GM10266 (cell line): ENCODE measurements around the gene AHRR.
"Not testable (repeated sequence)": the region's sequence is repeated elsewhere in the genome, so short reads cannot be mapped to it uniquely, and the experiment has no call there.

Source experiments
- DNase-seq: peaks from one replicate; pipeline ENCODE4 v3.0.0; 2012; ENCODE audit errors: extremely low spot score
- TF ChIP-seq, protein P1 (sequence below): IDR thresholded peaks from 2 replicates; pipeline ENCODE4 v1.5.1; 2012; ENCODE audit warnings: mild to moderate bottlenecking, low read depth; ENCODE audit not compliant: control insufficient read depth, insufficient read depth; ENCODE audit errors: missing control alignments

AHRR gene

DNA sequence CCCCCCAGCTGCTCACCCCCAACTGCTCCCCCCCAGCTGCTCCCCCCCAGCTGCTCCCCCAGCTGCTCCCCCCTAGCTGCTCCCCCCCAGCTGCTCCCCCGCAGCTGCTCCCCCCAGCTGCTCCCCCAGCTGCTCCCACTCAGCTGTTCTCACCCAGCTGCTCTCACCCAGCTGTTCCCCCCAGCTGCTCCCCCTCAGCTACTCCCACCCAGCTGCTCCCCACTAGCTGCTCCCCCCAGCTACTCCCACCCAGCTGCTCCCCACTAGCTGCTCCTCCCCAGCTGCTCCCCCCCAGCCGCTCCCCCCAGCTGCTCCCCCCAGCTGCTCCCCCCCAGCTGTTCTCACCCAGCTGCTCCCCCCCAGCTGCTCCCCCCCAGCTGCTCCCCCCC is 22.8 kb upstream of the AHRR start:
- TF ChIP-seq, protein P1, sequence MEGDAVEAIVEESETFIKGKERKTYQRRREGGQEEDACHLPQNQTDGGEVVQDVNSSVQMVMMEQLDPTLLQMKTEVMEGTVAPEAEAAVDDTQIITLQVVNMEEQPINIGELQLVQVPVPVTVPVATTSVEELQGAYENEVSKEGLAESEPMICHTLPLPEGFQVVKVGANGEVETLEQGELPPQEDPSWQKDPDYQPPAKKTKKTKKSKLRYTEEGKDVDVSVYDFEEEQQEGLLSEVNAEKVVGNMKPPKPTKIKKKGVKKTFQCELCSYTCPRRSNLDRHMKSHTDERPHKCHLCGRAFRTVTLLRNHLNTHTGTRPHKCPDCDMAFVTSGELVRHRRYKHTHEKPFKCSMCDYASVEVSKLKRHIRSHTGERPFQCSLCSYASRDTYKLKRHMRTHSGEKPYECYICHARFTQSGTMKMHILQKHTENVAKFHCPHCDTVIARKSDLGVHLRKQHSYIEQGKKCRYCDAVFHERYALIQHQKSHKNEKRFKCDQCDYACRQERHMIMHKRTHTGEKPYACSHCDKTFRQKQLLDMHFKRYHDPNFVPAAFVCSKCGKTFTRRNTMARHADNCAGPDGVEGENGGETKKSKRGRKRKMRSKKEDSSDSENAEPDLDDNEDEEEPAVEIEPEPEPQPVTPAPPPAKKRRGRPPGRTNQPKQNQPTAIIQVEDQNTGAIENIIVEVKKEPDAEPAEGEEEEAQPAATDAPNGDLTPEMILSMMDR = no peak

GRCh38 chr5:299921-300320 is 21.6 kb upstream of the AHRR start:
- not testable (repeated sequence) for DNase-seq

More for the DNA sequence above, 22.8 kb upstream of the AHRR start:
- no peak for DNase-seq

DNA sequence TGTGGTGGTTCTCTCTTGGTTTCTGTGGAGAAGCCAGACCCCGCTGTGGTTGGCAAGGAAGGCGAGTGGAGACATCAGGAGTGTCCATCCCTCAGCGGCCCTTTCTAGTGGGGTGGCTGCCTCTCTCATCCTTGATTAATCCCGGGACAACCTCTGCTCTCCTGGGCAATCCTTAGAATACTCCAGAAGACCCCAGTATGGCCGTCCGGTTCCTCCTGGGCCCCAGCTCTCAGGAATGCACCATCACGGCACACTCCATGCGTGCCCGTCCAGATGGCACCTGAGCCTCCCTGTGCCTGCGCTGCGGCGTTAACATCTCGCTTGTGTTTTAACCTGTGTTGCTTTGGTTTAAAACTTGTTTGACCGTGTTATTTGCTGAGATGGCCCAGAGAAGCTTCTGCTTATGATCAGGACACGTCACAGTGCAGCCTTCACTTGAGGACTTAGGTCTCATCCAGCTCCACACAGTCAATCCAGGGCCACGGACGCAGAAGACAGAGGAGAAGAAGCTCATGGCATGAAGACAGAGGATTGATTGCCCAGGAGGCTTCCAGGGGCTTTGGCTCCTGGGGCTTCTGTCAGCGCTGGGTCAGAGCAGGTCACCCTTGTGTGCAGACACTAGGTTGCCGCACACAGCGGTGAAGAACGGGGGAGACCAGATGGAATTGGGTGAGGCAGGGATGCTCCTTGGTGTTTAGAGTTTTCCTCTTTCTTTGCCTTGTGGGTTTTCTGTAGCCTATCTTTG is 20.7 kb upstream of the AHRR start:
- not testable (repeated sequence) for DNase-seq

GRCh38 chr5:302416-302815 is 19.1 kb upstream of the AHRR start:
- DNase-seq = not testable (repeated sequence)

DNA sequence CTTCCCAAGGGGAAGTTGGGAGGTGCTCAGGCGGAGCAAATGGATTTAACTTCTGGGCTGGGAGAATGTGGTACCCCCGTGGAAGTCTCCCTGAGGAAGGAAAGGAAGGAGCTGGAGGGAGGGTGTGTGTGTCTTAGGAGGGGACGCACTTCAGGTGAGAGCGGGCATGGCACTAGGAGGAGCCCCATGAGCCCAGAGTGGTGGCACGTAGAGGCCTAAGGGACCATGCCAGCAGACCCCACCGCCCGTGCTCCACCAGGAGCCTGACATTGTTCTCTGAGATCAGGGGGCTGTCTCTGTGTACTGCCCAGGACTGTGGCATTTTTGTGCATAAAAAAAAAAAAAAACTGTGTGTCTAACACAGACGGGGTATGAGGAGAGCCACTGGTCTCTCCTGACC is 18.5 kb upstream of the AHRR start:
- no peak for DNase-seq
- TF ChIP-seq, protein P1 = no peak

- not testable (repeated sequence) for DNase-seq
These were observed 17.8 kb upstream of the AHRR start for GRCh38 chr5:303741-304140.

- DNase-seq = no peak
- TF ChIP-seq, protein P1 = no peak
These were observed 16.5 kb upstream of the AHRR start for GRCh38 chr5:305050-305449.

- DNase-seq = no peak
These were observed 16.1 kb upstream of the AHRR start for GRCh38 chr5:305459-305858.

DNA sequence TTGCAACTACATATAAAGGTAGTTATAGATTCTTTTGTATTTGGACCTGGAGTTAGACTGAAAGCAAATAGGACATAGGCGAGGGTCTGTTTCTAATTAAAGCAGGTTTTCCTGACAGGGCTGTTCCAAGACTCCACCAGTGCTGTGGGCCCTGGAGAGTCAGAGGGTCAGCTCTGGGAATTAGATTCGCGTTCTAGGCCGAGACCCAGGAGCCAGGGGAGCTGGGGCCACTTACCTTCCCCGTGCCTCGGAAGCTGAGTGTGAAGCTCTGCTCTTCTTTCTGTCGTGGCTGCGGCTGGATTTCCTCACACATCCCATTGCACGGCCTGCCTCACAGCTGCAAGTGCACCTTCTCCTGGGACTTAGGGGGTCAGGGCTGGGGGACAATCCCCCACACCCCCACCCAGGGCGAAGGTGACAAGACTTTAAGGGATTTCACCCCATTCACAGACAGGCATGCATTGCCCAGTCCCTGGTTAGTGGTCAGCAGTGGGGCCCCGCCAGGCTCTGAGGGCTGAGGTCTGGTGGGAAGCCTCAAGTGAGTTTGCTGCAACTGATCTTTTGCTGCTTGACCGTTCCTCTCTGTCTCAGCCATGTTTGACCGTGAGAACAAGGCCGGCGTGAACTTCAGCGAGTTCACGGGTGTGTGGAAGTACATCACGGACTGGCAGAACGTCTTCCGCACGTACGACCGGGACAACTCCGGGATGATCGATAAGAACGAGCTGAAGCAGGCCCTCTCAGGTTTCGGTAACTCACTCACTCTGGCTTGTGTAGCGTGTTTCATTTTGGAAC is 15.3 kb upstream of the AHRR start:
- TF ChIP-seq, protein P1 = no peak
- no peak for DNase-seq

More at GRCh38 chr5:305459-305858, 16.1 kb upstream of the AHRR start:
- TF ChIP-seq, protein P1 = no peak
